B cell (primary cell): ENCODE results near the gene CKS2. TPM values are rescaled to one million over a fixed set of nuclear protein-coding genes. Genes with fewer than 3 reads are reported as not detected.

Experiments
- ATAC-seq: fragments of 200-7000 bp; cut with Tn5 transposase; one replicate; pipeline ENCODE4 v1.10.0; 2021; ENCODE audit warnings: low read depth, mild to moderate bottlenecking, moderate number of reproducible peaks, moderate library complexity
- CTCF ChIA-PET: fragments of 350-600 bp; sonication (Branson Sonifier 250); formaldehyde crosslinking; loops from one replicate; lab custom pipeline; 2021; ENCODE audit warnings: antibody characterized with exemption, inconsistent platforms; lab: Charles Lee
- POLR2A ChIA-PET: fragments of 350-600 bp; sonication (Branson Sonifier 250); formaldehyde crosslinking; loops from one replicate; lab custom pipeline; 2021; ENCODE audit warnings: antibody characterized with exemption; lab: Charles Lee
- DNase-seq: peaks from one replicate; pipeline ENCODE4 v3.0.0; 2013
- H2AFZ ChIP-seq: 2 replicates; pipeline ENCODE4 v1.6.1; 2012; ENCODE audit warnings: mild to moderate bottlenecking, low read depth, low read length; ENCODE audit not compliant: insufficient read depth, poor library complexity, severe bottlenecking
- H3K27ac ChIP-seq, 2 donors: 1 replicate in 1 of 2; 2 replicates in 1 of 2; pipeline ENCODE4 v1.5.1; 2012 to 2013; ENCODE audit warnings: low read length in 2 of 2, mild to moderate bottlenecking in 2 of 2, moderate library complexity in 1 of 2
- H3K27me3 ChIP-seq, 4 experiments: fragments of 200-600 bp in 1 of 4; sonication (generic) in 1 of 4; replicated peaks in 1 of 4; 1 replicate in 2 of 4; 2 replicates in 2 of 4; pipeline versions ENCODE4 v1.6.1 to v1.7.0; 2013 to 2016; ENCODE audit warnings: low read length in 3 of 4, mild to moderate bottlenecking in 2 of 4, mixed read lengths in 1 of 4, moderate library complexity in 1 of 4; ENCODE audit not compliant: insufficient read depth in 4 of 4, control insufficient read depth in 3 of 4; ENCODE audit errors: control extremely low read depth in 1 of 4
- H3K36me3 ChIP-seq, 2 experiments: replicated peaks in 1 of 2; 1 replicate in 1 of 2; 2 replicates in 1 of 2; pipeline versions ENCODE4 v1.6.1 to v1.7.1; 2013; ENCODE audit warnings: low read length in 1 of 2; ENCODE audit not compliant: insufficient read depth in 2 of 2, control insufficient read depth in 1 of 2; ENCODE audit errors: control extremely low read depth in 1 of 2, extremely low read depth in 1 of 2
- H3K4me1 ChIP-seq, 2 donors: fragments of 200-600 bp in 1 of 2; sonication (generic) in 1 of 2; 1 replicate in 1 of 2; 2 replicates in 1 of 2; pipeline versions ENCODE4 v1.5.1 to v1.6.1; 2013 to 2017; ENCODE audit warnings: low read length in 2 of 2; ENCODE audit not compliant: control insufficient read depth in 2 of 2, insufficient read depth in 2 of 2
- H3K4me2 ChIP-seq: replicated peaks from 2 replicates; pipeline ENCODE3; 2012; ENCODE audit warnings: mild to moderate bottlenecking, low read depth, low read length; ENCODE audit not compliant: poor library complexity, severe bottlenecking
- H3K4me3 ChIP-seq, 5 experiments: fragments of 200-600 bp in 1 of 5; sonication (generic) in 1 of 5; 1 replicate in 3 of 5; 2 replicates in 2 of 5; pipeline versions ENCODE4 v1.5.1 to v1.7.0; 2011 to 2016; ENCODE audit warnings: low read length in 4 of 5, mild to moderate bottlenecking in 4 of 5, low read depth in 2 of 5, control low read depth in 1 of 5, moderate library complexity in 1 of 5; ENCODE audit not compliant: insufficient read depth in 1 of 5; ENCODE audit errors: control extremely low read depth in 1 of 5, extremely low read depth in 1 of 5
- H3K79me2 ChIP-seq: fragments of 200-600 bp; sonication (generic); one replicate; pipeline ENCODE4 v1.6.0; 2016; ENCODE audit warnings: low read length; ENCODE audit not compliant: control insufficient read depth, insufficient read depth
- H3K9ac ChIP-seq: fragments of 200-600 bp; sonication (generic); 2 replicates; pipeline ENCODE4 v1.6.1; 2017; ENCODE audit warnings: mild to moderate bottlenecking, low read length, moderate library complexity
- H3K9me3 ChIP-seq, 3 donors: one replicate each; pipeline versions ENCODE4 v1.6.1 to v1.7.1; 2013; ENCODE audit warnings: low read length in 2 of 3; ENCODE audit not compliant: control insufficient read depth in 2 of 3, insufficient read depth in 1 of 3; ENCODE audit errors: control extremely low read depth in 1 of 3
- H4K20me1 ChIP-seq: 2 replicates; pipeline ENCODE4 v1.6.0; 2012; ENCODE audit warnings: mild to moderate bottlenecking, low read length; ENCODE audit not compliant: insufficient read depth, control insufficient read depth, poor library complexity, severe bottlenecking
- H3K27ac Mint-ChIP-seq: one replicate; pipeline ENCODE4 v1.8.0; 2021; ENCODE audit warnings: mixed read lengths
- H3K27me3 Mint-ChIP-seq: one replicate; pipeline ENCODE4 v1.8.0; 2021; ENCODE audit warnings: mixed read lengths
- H3K4me1 Mint-ChIP-seq: one replicate; pipeline ENCODE4 v1.8.0; 2021; ENCODE audit warnings: mixed read lengths
- H3K4me3 Mint-ChIP-seq: one replicate; pipeline ENCODE4 v1.8.0; 2021; ENCODE audit warnings: mixed read lengths
- H3K9me3 Mint-ChIP-seq: one replicate; pipeline ENCODE4 v1.8.0; 2022; ENCODE audit warnings: mixed read lengths; ENCODE audit not compliant: insufficient read depth
- EZH2 ChIP-seq: IDR thresholded peaks from 2 replicates; pipeline ENCODE4 v1.6.1; 2012; ENCODE audit warnings: borderline replicate concordance, low read depth, mild to moderate bottlenecking, moderate library complexity, low read length; ENCODE audit not compliant: insufficient read depth, poor library complexity, severe bottlenecking
- WGBS: methylation state at CpG from one replicate; pipeline ENCODE4 v1.1.5; 2013; ENCODE audit warnings: missing lambda C conversion rate; ENCODE audit not compliant: insufficient coverage; 5-methylcytosine and 5-hydroxymethylcytosine counted together
- intact Hi-C: fragments of 100-400 bp; cut with micrococcal nuclease; formaldehyde crosslinking; loops from one replicate; pipeline ENCODE4 v1.10.0; 2022
- polyA plus RNA-seq: library from polyadenylated mRNA; depleted of rRNA; stranded (reverse); fragments of >200 nt; gene quantifications from 2 replicates; pipeline ENCODE4 v1.2.3, GENCODE V29; 2012
- total RNA-seq, 2 donors: library from RNA; stranded (reverse); fragments of 120-200 nt in 1 of 2; gene quantifications; 1 replicate in 1 of 2; 2 replicates in 1 of 2; pipeline versions ENCODE4 v1.2.3 to v1.2.4, GENCODE V29; 2013 to 2022
- TF ChIP-seq, protein P1 (sequence below): fragments of 200-600 bp; IDR thresholded peaks from one replicate; pipeline ENCODE4 v1.8.0; 2022; ENCODE audit warnings: antibody characterized with exemption, mild to moderate bottlenecking

Gene CKS2
- total and polyA plus RNA-seq, 2 donors (not counting 1 experiment from before 2014, with no cell fraction given), result 11.5 to 64.4 TPM

DNA sequence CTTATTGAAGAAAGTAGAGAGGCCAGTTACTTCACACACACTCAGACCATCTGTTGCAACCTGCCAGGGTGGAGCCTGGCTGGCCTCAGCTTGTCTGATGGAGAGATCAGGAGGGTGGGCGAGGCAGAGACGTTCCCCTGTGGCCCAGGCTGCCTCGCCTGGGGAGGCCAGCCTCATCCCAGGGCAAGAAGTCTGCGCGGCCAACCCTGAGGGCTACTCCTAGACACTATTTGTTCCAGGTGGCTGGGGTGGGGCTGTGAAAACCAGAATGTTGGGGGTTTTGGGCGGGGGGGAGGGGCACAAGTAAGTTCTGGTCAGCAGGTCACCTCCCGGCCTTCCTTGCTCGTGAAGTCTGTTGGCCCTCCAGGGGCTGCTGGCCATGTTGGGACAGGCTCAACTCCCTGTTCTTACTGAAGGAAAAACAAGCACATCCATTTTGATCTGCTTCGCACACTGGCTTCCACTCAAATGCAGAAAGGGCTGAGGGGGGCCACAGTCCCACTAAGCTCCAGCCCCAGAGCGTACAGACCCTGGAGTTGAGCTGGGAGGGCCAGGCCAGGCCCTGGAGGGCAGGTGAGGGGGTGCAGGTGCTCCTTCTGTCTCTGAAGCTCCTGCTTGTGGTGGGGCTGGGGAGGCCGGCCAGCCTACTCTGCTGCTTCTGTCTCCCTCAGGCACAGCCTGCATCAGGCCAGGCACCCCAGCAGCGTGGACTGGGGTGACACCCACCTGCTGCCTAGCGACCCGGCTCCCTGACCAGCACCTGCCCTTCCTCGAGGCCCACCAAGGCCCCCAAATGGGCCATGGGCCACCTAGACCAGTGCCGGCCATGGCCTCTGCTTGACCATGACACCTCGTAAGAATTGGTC, 53.9 kb downstream of the CKS2 start:
- H3K4me1 Mint-ChIP-seq, result no peaks in the 10 kb centered on the region
- WGBS, result 96% methylated on average over 14 of the region's 17 CpGs
- peaks cover 4 to 34% of the 10 kb centered on the region in 2 experiments for H3K36me3 ChIP-seq

GRCh38 chr9:89365532-89365912, 54.5 kb downstream of the CKS2 start:
- Mint-ChIP-seq H3K4me3 (no peak overlapping the region), H3K4me1 (no peaks in the 10 kb centered on the region), H3K27ac (no peak overlapping the region), H3K9me3 (no peaks in the 10 kb centered on the region), H3K27me3 (no peaks in the 10 kb centered on the region)
- Histone ChIP-seq H3K4me1 (no peaks in the 10 kb centered on the region), H3K9ac (no peak overlapping the region), H3K4me2 (no peak overlapping the region), H3K27me3 (no peaks in the 10 kb centered on the region), H4K20me1 (no peaks in the 10 kb centered on the region), H3K9me3 (no peaks in the 10 kb centered on the region), H3K79me2 (peaks cover 11% of the 10 kb centered on the region), H3K27ac (no peak overlapping the region), H2AFZ (no peak overlapping the region), H3K36me3 (peaks cover 4 to 29% of the 10 kb centered on the region in 2 experiments), H3K4me3 (no peak overlapping the region)
- POLR2A ChIA-PET, result no interaction called here
- CTCF ChIA-PET, result interaction anchor here (1.6 kb wide), 1 partner anchor 10 kb away, joined by 3 read pairs; no protein-coding TSS in a partner anchor
- DNase-seq (no peak), ATAC-seq (no peak)
- 94% methylated on average over 2 of the region's 2 CpGs for WGBS
- intact Hi-C loops, result no loop called here
- TF ChIP-seq, protein P1, sequence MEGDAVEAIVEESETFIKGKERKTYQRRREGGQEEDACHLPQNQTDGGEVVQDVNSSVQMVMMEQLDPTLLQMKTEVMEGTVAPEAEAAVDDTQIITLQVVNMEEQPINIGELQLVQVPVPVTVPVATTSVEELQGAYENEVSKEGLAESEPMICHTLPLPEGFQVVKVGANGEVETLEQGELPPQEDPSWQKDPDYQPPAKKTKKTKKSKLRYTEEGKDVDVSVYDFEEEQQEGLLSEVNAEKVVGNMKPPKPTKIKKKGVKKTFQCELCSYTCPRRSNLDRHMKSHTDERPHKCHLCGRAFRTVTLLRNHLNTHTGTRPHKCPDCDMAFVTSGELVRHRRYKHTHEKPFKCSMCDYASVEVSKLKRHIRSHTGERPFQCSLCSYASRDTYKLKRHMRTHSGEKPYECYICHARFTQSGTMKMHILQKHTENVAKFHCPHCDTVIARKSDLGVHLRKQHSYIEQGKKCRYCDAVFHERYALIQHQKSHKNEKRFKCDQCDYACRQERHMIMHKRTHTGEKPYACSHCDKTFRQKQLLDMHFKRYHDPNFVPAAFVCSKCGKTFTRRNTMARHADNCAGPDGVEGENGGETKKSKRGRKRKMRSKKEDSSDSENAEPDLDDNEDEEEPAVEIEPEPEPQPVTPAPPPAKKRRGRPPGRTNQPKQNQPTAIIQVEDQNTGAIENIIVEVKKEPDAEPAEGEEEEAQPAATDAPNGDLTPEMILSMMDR, result no peak
- no peak for TF ChIP-seq EZH2

More for the DNA sequence above, 53.9 kb downstream of the CKS2 start:
- DNase-seq (no peak), ATAC-seq (no peak)
- Mint-ChIP-seq H3K9me3 (no peaks in the 10 kb centered on the region), H3K27me3 (no peaks in the 10 kb centered on the region), H3K27ac (peak overlapping the region; percentile 6), H3K4me3 (no peak overlapping the region)
- no peaks in the 10 kb centered on the region for H4K20me1 ChIP-seq
- H3K9ac ChIP-seq, result no peak overlapping the region
- H3K27ac ChIP-seq, result no peak overlapping the region
- no peaks in the 10 kb centered on the region for H3K9me3 ChIP-seq
- H2AFZ ChIP-seq, result no peak overlapping the region
- H3K27me3 ChIP-seq, result no peaks in the 10 kb centered on the region
- TF ChIP-seq, protein P1, result no peak
- no peak for TF ChIP-seq EZH2
- CTCF ChIA-PET, result interaction anchor here (1.6 kb wide), 1 partner anchor 11 kb away, joined by 3 read pairs; no protein-coding TSS in a partner anchor
- H3K79me2 ChIP-seq, result peaks cover 10% of the 10 kb centered on the region
- intact Hi-C loops, result no loop called here
- no peak overlapping the region for H3K4me2 ChIP-seq
- no peaks in the 10 kb centered on the region for H3K4me1 ChIP-seq
- POLR2A ChIA-PET, result no interaction called here
- no peak overlapping the region for H3K4me3 ChIP-seq
